Natural killer cell (primary cell): Measurements from ENCODE around the gene RASA1. TPM values are rescaled to one million over a fixed set of nuclear protein-coding genes. Genes with fewer than 3 reads are reported as not detected.
A peak's percentile ranks its signal among the peaks of the same experiment; 100 is the strongest.
"Not testable (repeated sequence)": the region's sequence is repeated elsewhere in the genome, so short reads cannot be mapped to it uniquely, and the experiment has no call there.

Experiments
- ATAC-seq, 3 donors: fragments of 150-1000 bp in 2 of 3; fragments of 200-7000 bp in 1 of 3; cut with Tn5 transposase; 1 replicate in 1 of 3; 2 replicates in 2 of 3; pipeline ENCODE4 v1.10.0; 2021; ENCODE audit warnings: mild to moderate bottlenecking in 2 of 3, moderate library complexity in 2 of 3
- DNase-seq, 2 donors: peaks; one replicate each; pipeline versions ENCODE4 v3.0.0 to v3.0.0-alpha.2; 2013 to 2021; ENCODE audit warnings: mixed read lengths in 1 of 2
- H3K27ac ChIP-seq: one replicate; pipeline ENCODE4 v1.5.1; 2013; ENCODE audit warnings: mild to moderate bottlenecking, low read length
- H3K27me3 ChIP-seq: one replicate; pipeline ENCODE4 v1.6.1; 2013; ENCODE audit warnings: low read length; ENCODE audit not compliant: control insufficient read depth, insufficient read depth
- H3K36me3 ChIP-seq: one replicate; pipeline ENCODE4 v1.6.1; 2013; ENCODE audit warnings: low read length; ENCODE audit not compliant: control insufficient read depth, insufficient read depth
- H3K4me1 ChIP-seq: one replicate; pipeline ENCODE4 v1.6.1; 2013; ENCODE audit warnings: low read length; ENCODE audit not compliant: control insufficient read depth, insufficient read depth
- H3K4me3 ChIP-seq: one replicate; pipeline ENCODE4 v1.5.1; 2013; ENCODE audit warnings: low read length
- H3K9me3 ChIP-seq: one replicate; pipeline ENCODE4 v1.6.1; 2013; ENCODE audit warnings: low read length; ENCODE audit not compliant: control insufficient read depth, insufficient read depth
- H3K27ac Mint-ChIP-seq, 2 donors: one replicate each; pipeline ENCODE4 v1.8.0; 2022; ENCODE audit warnings: mild to moderate bottlenecking in 2 of 2, mixed read lengths in 2 of 2, moderate library complexity in 1 of 2
- H3K27me3 Mint-ChIP-seq, 2 donors: one replicate each; pipeline ENCODE4 v1.8.0; 2022; ENCODE audit warnings: low read depth in 2 of 2, mixed read lengths in 2 of 2
- H3K36me3 Mint-ChIP-seq: one replicate; pipeline ENCODE4 v1.8.0; 2022; ENCODE audit warnings: mixed read lengths
- H3K4me1 Mint-ChIP-seq, 2 donors: one replicate each; pipeline ENCODE4 v1.8.0; 2022; ENCODE audit warnings: mixed read lengths in 2 of 2
- H3K4me3 Mint-ChIP-seq: one replicate; pipeline ENCODE4 v1.8.0; 2022; ENCODE audit warnings: mild to moderate bottlenecking, moderate library complexity, mixed read lengths
- H3K9me3 Mint-ChIP-seq, 2 donors: one replicate each; pipeline ENCODE4 v1.8.0; 2022; ENCODE audit warnings: mixed read lengths in 2 of 2
- WGBS: methylation state at CpG from one replicate; pipeline ENCODE4 v1.1.7; 2013; ENCODE audit warnings: missing lambda C conversion rate; ENCODE audit not compliant: insufficient coverage; 5-methylcytosine and 5-hydroxymethylcytosine counted together
- intact Hi-C: fragments of 100-400 bp; cut with micrococcal nuclease; formaldehyde crosslinking; loops from one replicate; pipeline ENCODE4 v1.14.2; 2022
- total RNA-seq, 4 donors: library from RNA; stranded (reverse); fragments of 120-200 nt in 1 of 4; gene quantifications; one replicate each; pipeline versions ENCODE4 v1.2.3 to v1.2.4, GENCODE V29; 2013 to 2022
- TF ChIP-seq, protein P1 (sequence below): fragments of 200-600 bp; IDR thresholded peaks from one replicate; pipeline ENCODE4 v1.8.0; 2022; ENCODE audit warnings: antibody characterized with exemption

Gene RASA1
- total RNA-seq, 3 donors from 2014 or later (not counting 1 experiment from before 2014, with no cell fraction given), result 20.3 to 26.5 (median 21.2) TPM

GRCh38 chr5:87266914-87267573, 639 bp upstream of the RASA1 start:
- intact Hi-C loops, result loop anchor here (5.0 kb wide), 1 partner anchor 125 kb away; no protein-coding TSS in a partner anchor
- DNase-seq (no peak), ATAC-seq (no peak)
- Histone ChIP-seq H3K27ac (peak overlapping the region; percentile 72), H3K36me3 (no peaks in the 10 kb centered on the region), H3K4me3 (peak overlapping the region; percentile 89), H3K27me3 (no peaks in the 10 kb centered on the region), H3K9me3 (no peaks in the 10 kb centered on the region), H3K4me1 (peaks cover 21% of the 10 kb centered on the region)
- no peaks in the 10 kb centered on the region for H3K9me3 Mint-ChIP-seq
- peak overlapping the region; percentile 99 for H3K4me3 Mint-ChIP-seq
- H3K36me3 Mint-ChIP-seq, result no peaks in the 10 kb centered on the region
- peaks cover 23 to 30% of the 10 kb centered on the region in 2 donors for H3K4me1 Mint-ChIP-seq
- TF ChIP-seq, protein P1, sequence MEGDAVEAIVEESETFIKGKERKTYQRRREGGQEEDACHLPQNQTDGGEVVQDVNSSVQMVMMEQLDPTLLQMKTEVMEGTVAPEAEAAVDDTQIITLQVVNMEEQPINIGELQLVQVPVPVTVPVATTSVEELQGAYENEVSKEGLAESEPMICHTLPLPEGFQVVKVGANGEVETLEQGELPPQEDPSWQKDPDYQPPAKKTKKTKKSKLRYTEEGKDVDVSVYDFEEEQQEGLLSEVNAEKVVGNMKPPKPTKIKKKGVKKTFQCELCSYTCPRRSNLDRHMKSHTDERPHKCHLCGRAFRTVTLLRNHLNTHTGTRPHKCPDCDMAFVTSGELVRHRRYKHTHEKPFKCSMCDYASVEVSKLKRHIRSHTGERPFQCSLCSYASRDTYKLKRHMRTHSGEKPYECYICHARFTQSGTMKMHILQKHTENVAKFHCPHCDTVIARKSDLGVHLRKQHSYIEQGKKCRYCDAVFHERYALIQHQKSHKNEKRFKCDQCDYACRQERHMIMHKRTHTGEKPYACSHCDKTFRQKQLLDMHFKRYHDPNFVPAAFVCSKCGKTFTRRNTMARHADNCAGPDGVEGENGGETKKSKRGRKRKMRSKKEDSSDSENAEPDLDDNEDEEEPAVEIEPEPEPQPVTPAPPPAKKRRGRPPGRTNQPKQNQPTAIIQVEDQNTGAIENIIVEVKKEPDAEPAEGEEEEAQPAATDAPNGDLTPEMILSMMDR, result no peak
- peak overlapping the region; percentile 93 to 98 for H3K27ac Mint-ChIP-seq
- H3K27me3 Mint-ChIP-seq, result no peaks in the 10 kb centered on the region
- 17% methylated on average over 12 of the region's 14 CpGs for WGBS

DNA sequence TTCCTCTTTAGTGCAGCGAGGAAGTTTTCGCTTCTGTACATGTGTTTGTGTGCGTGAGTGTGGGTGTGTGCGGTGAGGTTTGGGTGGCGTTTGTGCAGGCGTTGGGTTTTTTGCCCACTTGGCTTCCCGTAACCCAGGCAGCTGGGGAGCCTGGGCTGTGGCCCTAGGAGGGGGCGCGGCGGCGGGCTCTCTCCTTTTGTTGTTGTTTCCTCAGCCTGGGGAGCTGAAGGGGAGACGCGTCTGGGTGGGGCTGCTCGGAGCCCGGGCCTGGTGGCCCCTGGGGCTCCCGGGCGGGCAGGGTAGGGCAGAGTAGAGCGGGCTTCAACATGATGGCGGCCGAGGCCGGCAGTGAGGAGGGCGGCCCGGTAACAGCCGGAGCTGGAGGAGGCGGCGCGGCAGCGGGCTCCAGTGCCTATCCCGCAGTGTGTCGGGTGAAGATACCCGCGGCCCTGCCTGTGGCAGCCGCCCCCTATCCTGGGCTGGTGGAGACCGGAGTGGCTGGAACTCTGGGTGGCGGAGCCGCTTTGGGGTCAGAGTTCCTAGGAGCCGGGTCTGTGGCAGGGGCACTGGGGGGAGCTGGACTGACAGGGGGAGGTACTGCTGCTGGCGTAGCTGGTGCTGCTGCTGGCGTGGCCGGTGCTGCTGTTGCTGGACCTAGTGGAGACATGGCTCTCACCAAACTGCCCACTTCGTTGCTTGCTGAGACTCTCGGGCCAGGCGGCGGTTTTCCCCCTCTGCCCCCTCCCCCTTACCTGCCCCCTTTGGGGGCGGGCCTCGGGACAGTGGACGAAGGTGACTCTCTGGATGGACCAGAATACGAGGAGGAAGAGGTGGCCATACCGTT, 665 bp downstream of the RASA1 start:
- under 1% methylated on average over 48 of the region's 49 CpGs for WGBS
- peak overlapping the region; percentile 89 for H3K4me3 ChIP-seq
- H3K27ac ChIP-seq, result peak overlapping the region; percentile 72
- intact Hi-C loops, result loop anchor here (2.0 to 5.0 kb wide), 3 partner anchors 124 to 194 kb away; no protein-coding TSS in a partner anchor
- peaks cover 21% of the 10 kb centered on the region for H3K4me1 ChIP-seq
- H3K36me3 ChIP-seq, result no peaks in the 10 kb centered on the region
- Mint-ChIP-seq H3K36me3 (no peaks in the 10 kb centered on the region), H3K27me3 (no peaks in the 10 kb centered on the region), H3K9me3 (no peaks in the 10 kb centered on the region), H3K27ac (peak overlapping the region; percentile 93 to 98), H3K4me1 (peaks cover 23 to 30% of the 10 kb centered on the region in 2 donors), H3K4me3 (peak overlapping the region; percentile 99)
- H3K9me3 ChIP-seq, result no peaks in the 10 kb centered on the region
- no peaks in the 10 kb centered on the region for H3K27me3 ChIP-seq
- peak; percentile 73 to 82 (median 74) for ATAC-seq
- TF ChIP-seq, protein P1, result no peak
- DNase-seq, result peak in 1 of 2 donors; percentile 69

- peak in 1 of 2 donors; percentile 31 for DNase-seq
- intact Hi-C loops, result loop anchor here (2.0 to 5.0 kb wide), 3 partner anchors 123 to 194 kb away; no protein-coding TSS in a partner anchor
- Mint-ChIP-seq H3K36me3 (no peaks in the 10 kb centered on the region), H3K27me3 (no peaks in the 10 kb centered on the region), H3K4me1 (peaks cover 23 to 30% of the 10 kb centered on the region in 2 donors), H3K27ac (peak overlapping the region; percentile 93 to 98), H3K4me3 (peak overlapping the region; percentile 99), H3K9me3 (no peaks in the 10 kb centered on the region)
- Histone ChIP-seq H3K36me3 (no peaks in the 10 kb centered on the region), H3K9me3 (no peaks in the 10 kb centered on the region), H3K4me3 (peak overlapping the region; percentile 89), H3K4me1 (peaks cover 25% of the 10 kb centered on the region), H3K27me3 (no peaks in the 10 kb centered on the region), H3K27ac (peak overlapping the region; percentile 72)
- ATAC-seq, result no peak
- TF ChIP-seq, protein P1, result no peak
- 16% methylated on average over 3 of the region's 4 CpGs for WGBS
Measured at GRCh38 chr5:87268970-87269377, 1.3 kb downstream of the RASA1 start.

- peaks cover 39 to 47% of the 10 kb centered on the region in 2 donors for H3K4me1 Mint-ChIP-seq
- intact Hi-C loops, H3K36me3 ChIP-seq, H3K36me3 Mint-ChIP-seq, H3K27me3 ChIP-seq, H3K9me3 Mint-ChIP-seq, H3K27ac Mint-ChIP-seq, H3K4me3 ChIP-seq, DNase-seq, H3K4me3 Mint-ChIP-seq, H3K27ac ChIP-seq, ATAC-seq, H3K27me3 Mint-ChIP-seq, H3K9me3 ChIP-seq: not testable (repeated sequence)
- 97% methylated on average over 17 of the region's 17 CpGs for WGBS
- peaks cover 30% of the 10 kb centered on the region for H3K4me1 ChIP-seq
Measured at GRCh38 chr5:87270888-87271287, 3.2 kb downstream of the RASA1 start.
